ENCODE results near the gene LIG1. TPM values are rescaled to one million over a fixed set of nuclear protein-coding genes. Genes with fewer than 3 reads are reported as not detected.

The LIG1 gene
- total and polyA plus RNA-seq, 2 of the 13 experiments (the other 11 are each of a cell fraction or from before 2014, with no cell fraction given), result 20.1 to 64.4 TPM

DNA sequence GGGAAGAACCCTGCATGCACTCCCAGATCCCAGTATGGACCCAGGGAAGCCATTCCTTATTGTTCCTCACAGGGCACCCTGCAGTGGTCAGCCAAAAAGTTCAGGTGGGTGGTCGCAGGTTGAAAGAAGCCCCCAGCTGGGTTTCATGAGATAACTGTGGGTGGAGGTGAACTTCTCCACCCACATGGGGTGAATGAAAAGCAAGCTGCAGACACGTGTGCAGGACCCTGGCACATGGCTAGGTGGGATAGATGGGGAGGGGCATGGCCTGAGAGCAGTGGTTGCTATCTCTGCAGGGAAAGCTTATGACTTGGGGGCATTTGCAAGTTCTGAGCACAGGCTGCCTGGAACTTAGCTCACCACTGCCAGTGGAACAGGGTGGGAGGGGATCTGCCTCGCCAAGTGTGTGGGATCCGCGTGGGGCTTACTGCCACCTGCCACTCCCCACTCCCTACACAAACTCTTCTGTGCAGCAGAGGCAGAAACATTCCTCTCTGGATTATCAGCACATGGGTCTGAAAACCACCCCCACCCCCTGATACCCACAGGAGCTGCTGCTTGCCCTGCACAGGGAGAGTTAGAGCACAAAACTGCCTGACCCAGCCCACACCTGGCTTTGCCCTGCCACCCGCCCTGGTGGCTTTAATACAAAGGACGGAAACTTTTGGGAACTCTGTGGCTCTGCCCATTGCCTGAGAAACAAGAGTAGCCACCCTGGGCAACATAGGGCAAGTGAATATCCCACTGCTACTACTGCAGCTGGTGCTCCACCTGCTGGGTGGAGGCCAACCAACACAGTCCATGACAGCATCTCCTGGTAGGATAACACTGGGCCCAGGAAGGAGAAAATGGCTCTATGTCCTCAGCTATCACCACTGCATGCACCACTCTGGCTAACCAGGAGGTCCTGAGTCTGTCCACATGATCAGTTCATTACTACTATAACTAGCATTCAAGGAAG lies 84.0 kb downstream of the LIG1 start:
- Histone ChIP-seq H3K79me2 (ENCODE audit: insufficient read depth, low read length) (no peaks in the 10 kb centered on the region), H3K4me3 (replicated peaks in 1 of 3; ENCODE audit: insufficient read depth in 1 of 3, low read depth in 2 of 3, low read length in 3 of 3) (no peak overlapping the region; a peak in 1 of 6 replicates), H2AFZ (ENCODE audit: low read length) (no peak overlapping the region), H3K27ac (ENCODE audit: extremely low read length, insufficient read depth, low read length) (no peak overlapping the region), H3K4me1 (ENCODE audit: insufficient read depth, low read length) (no peaks in the 10 kb centered on the region), H4K20me1 (ENCODE audit: insufficient read depth, low read length) (no peaks in the 10 kb centered on the region), H3K27me3 (ENCODE audit: control insufficient read depth in 1 of 2, insufficient read depth in 2 of 2, low read length in 2 of 2) (no peaks in the 10 kb centered on the region), H3K9ac (ENCODE audit: insufficient read depth, low read depth, low read length) (no peak overlapping the region), H3K36me3 (replicated peaks in 1 of 2; ENCODE audit: control insufficient read depth in 1 of 2, insufficient read depth in 2 of 2, low read length in 2 of 2) (no peaks in the 10 kb centered on the region), H3K9me3 (ENCODE audit: low read length) (no peaks in the 10 kb centered on the region), H3K4me2 (ENCODE audit: low read depth, low read length) (peak overlapping the region; percentile 38)
- 0% methylated on average over 2 of the region's 7 CpGs for WGBS (ENCODE audit: low lambda C conversion rate)
- in situ Hi-C loops (cut with HindIII; ENCODE audit: extremely low pct_ligation_motif_present, low pct_unique_long_range_greater_than_20kb), result no loop called here
- FAIRE-seq (peak; percentile 46), DNase-seq (ENCODE audit: low spot score) (no peak), ATAC-seq (peak; percentile 92)
- intact Hi-C loops (cut with micrococcal nuclease; ENCODE audit: unreplicated experiment), result no loop called here
- ChIA-PET CTCF (ENCODE audit: low intra/inter-chr PET ratio, low total read pairs) (no interaction called here), POLR2A (no interaction called here)
- BruUV-seq (replicated peaks), result no TSS peak
- TF ChIP-seq PAF1 (CRISPR knock-in tag; IDR thresholded peaks at IDR 0.05), result no peak
- peak; percentile 61 for TF ChIP-seq ZMYM4 (CRISPR knock-in tag; IDR thresholded peaks at IDR 0.05)
- TF ChIP-seq SMC3 (IDR thresholded peaks at IDR 0.05; ENCODE audit: low read length), result peak; percentile 46; the same call in 1 of the 2 replicates
- no peak for TF ChIP-seq ARHGAP35 (CRISPR knock-in tag; IDR thresholded peaks at IDR 0.05; ENCODE audit: borderline replicate concordance)
- TF ChIP-seq, protein P1, sequence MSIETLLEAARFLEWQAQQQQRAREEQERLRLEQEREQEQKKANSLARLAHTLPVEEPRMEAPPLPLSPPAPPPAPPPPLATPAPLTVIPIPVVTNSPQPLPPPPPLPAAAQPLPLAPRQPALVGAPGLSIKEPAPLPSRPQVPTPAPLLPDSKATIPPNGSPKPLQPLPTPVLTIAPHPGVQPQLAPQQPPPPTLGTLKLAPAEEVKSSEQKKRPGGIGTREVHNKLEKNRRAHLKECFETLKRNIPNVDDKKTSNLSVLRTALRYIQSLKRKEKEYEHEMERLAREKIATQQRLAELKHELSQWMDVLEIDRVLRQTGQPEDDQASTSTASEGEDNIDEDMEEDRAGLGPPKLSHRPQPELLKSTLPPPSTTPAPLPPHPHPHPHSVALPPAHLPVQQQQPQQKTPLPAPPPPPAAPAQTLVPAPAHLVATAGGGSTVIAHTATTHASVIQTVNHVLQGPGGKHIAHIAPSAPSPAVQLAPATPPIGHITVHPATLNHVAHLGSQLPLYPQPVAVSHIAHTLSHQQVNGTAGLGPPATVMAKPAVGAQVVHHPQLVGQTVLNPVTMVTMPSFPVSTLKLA (IDR thresholded peaks at IDR 0.05), result peak; percentile 96
- TF ChIP-seq, protein P2, sequence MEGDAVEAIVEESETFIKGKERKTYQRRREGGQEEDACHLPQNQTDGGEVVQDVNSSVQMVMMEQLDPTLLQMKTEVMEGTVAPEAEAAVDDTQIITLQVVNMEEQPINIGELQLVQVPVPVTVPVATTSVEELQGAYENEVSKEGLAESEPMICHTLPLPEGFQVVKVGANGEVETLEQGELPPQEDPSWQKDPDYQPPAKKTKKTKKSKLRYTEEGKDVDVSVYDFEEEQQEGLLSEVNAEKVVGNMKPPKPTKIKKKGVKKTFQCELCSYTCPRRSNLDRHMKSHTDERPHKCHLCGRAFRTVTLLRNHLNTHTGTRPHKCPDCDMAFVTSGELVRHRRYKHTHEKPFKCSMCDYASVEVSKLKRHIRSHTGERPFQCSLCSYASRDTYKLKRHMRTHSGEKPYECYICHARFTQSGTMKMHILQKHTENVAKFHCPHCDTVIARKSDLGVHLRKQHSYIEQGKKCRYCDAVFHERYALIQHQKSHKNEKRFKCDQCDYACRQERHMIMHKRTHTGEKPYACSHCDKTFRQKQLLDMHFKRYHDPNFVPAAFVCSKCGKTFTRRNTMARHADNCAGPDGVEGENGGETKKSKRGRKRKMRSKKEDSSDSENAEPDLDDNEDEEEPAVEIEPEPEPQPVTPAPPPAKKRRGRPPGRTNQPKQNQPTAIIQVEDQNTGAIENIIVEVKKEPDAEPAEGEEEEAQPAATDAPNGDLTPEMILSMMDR (CRISPR knock-in tag; IDR thresholded peaks at IDR 0.05), result peak; percentile 60
- no peak for TF ChIP-seq KLF11 (CRISPR knock-in tag; IDR thresholded peaks at IDR 0.05)
- TF ChIP-seq, protein P3, sequence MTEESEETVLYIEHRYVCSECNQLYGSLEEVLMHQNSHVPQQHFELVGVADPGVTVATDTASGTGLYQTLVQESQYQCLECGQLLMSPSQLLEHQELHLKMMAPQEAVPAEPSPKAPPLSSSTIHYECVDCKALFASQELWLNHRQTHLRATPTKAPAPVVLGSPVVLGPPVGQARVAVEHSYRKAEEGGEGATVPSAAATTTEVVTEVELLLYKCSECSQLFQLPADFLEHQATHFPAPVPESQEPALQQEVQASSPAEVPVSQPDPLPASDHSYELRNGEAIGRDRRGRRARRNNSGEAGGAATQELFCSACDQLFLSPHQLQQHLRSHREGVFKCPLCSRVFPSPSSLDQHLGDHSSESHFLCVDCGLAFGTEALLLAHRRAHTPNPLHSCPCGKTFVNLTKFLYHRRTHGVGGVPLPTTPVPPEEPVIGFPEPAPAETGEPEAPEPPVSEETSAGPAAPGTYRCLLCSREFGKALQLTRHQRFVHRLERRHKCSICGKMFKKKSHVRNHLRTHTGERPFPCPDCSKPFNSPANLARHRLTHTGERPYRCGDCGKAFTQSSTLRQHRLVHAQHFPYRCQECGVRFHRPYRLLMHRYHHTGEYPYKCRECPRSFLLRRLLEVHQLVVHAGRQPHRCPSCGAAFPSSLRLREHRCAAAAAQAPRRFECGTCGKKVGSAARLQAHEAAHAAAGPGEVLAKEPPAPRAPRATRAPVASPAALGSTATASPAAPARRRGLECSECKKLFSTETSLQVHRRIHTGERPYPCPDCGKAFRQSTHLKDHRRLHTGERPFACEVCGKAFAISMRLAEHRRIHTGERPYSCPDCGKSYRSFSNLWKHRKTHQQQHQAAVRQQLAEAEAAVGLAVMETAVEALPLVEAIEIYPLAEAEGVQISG (CRISPR knock-in tag; IDR thresholded peaks at IDR 0.05), result peak; percentile 98
- TF ChIP-seq AGO2 (optimal IDR thresholded peaks at IDR 0.05; ENCODE audit: low read depth, low read length), result no peak
- TF ChIP-seq RAD21 (CRISPR knock-in tag; IDR thresholded peaks at IDR 0.05), result 0 out of 2 replicates have a peak, but pooled peaks have one; percentile 23
